Stomach (tissue), 4 donors: ENCODE measurements around the gene OPN1MW.
"Not testable (repeated sequence)": the region's sequence is repeated elsewhere in the genome, so short reads cannot be mapped to it uniquely, and the experiment has no call there.

Source experiments
- POLR2A ChIP-seq, 4 donors: fragments of 450-650 bp; IDR thresholded peaks; one replicate each; pipeline ENCODE4 v1.6.1; 2016; ENCODE audit warnings: antibody characterized with exemption in 4 of 4, control low read depth in 2 of 4, mild to moderate bottlenecking in 1 of 4, moderate library complexity in 1 of 4
- TF ChIP-seq, protein P1 (sequence below), 7 experiments: fragments of 450-650 bp in 4 of 7; fragments of 200-600 bp in 3 of 7; sonication (generic) in 3 of 7; IDR thresholded peaks; one replicate each; pipeline ENCODE4 v1.5.1; 2016 to 2019; ENCODE audit warnings: antibody characterized with exemption in 7 of 7, control low read depth in 2 of 7, mild to moderate bottlenecking in 1 of 7

DNA sequence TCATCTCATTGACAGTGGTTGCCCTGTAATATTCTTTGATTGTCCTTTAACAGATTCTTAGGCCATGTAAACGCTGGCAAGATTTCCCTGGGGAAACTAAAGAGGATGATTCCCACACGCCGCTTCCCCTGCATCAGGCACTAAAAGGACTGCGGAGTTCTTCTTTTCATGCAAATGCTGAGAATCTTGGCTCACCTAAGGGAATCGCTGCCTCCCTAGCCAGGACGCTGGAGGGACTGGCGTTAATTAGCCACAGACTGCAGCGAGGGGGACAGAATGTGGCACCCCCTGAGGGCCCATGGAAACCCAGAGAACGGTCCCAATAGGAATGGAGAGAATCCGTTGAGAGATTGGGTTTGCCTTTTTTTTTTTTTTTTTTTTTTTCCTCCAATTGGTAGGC, 8.0 kb upstream of the OPN1MW start:
- TF ChIP-seq, protein P1, sequence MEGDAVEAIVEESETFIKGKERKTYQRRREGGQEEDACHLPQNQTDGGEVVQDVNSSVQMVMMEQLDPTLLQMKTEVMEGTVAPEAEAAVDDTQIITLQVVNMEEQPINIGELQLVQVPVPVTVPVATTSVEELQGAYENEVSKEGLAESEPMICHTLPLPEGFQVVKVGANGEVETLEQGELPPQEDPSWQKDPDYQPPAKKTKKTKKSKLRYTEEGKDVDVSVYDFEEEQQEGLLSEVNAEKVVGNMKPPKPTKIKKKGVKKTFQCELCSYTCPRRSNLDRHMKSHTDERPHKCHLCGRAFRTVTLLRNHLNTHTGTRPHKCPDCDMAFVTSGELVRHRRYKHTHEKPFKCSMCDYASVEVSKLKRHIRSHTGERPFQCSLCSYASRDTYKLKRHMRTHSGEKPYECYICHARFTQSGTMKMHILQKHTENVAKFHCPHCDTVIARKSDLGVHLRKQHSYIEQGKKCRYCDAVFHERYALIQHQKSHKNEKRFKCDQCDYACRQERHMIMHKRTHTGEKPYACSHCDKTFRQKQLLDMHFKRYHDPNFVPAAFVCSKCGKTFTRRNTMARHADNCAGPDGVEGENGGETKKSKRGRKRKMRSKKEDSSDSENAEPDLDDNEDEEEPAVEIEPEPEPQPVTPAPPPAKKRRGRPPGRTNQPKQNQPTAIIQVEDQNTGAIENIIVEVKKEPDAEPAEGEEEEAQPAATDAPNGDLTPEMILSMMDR (IDR thresholded peaks at IDR 0.05): not testable (repeated sequence)
- TF ChIP-seq POLR2A (IDR thresholded peaks at IDR 0.05): not testable (repeated sequence)
